ENCODE data around the gene KCNJ14. TPM values are rescaled to one million over a fixed set of nuclear protein-coding genes. Genes with fewer than 3 reads are reported as not detected.

The KCNJ14 gene
- 0.52 TPM for polyA plus RNA-seq (2013, experiment 1 of 2)
- 0.69 TPM for polyA plus RNA-seq (2013, experiment 2 of 2)

GRCh38 chr19:48455171-48455907 lies at the start of gene KCNJ14:
Gene KCNJ14 (plus strand): TSS chr19:48455574. CDS start chr19:48461725, 6,151 bp downstream.
- Histone ChIP-seq H3K36me3 (replicated peaks in 1 of 2; ENCODE audit: control insufficient read depth in 2 of 2, insufficient read depth in 2 of 2, low read length in 2 of 2) (peaks cover 36 to 74% of the 10 kb centered on the region in 2 donors), H3K27me3 (ENCODE audit: control insufficient read depth in 3 of 3, insufficient read depth in 3 of 3, low read depth in 1 of 3, low read length in 3 of 3) (no peaks in the 10 kb centered on the region)
- no peak for DNase-seq (ENCODE audit: low spot score)

GRCh38 chr19:48405850-48406249 lies 49.5 kb upstream of the KCNJ14 start:
- no peak overlapping the region for H4K8ac ChIP-seq (ENCODE audit: low read depth, low read length)
- H3K36me3 ChIP-seq (replicated peaks in 1 of 2; ENCODE audit: control insufficient read depth in 2 of 2, insufficient read depth in 2 of 2, low read length in 2 of 2) = no peaks in the 10 kb centered on the region
- H2BK15ac ChIP-seq (ENCODE audit: low read length) = no peak overlapping the region
- H3K4me2 ChIP-seq (ENCODE audit: insufficient read depth, low read length, poor library complexity, severe bottlenecking) = no peak overlapping the region
- H2BK120ac ChIP-seq (ENCODE audit: low read depth, low read length) = no peak overlapping the region
- H3K14ac ChIP-seq (ENCODE audit: low read length) = no peak overlapping the region
- WGBS, 2 donors (ENCODE audit: extremely low coverage in 2 of 2, insufficient read length in 2 of 2, insufficient replicate concordance in 1 of 2) = no CpG with 5 or more reads among the region's 13 CpGs
- no peak overlapping the region for H3K4ac ChIP-seq (ENCODE audit: low read length)
- no peaks in the 10 kb centered on the region for H3K79me1 ChIP-seq (ENCODE audit: low read depth, low read length)
- H2AK5ac ChIP-seq (ENCODE audit: low read depth, low read length) = no peak overlapping the region
- peaks cover 0 to 1% of the 10 kb centered on the region in 2 donors for H3K4me1 ChIP-seq (ENCODE audit: control insufficient read depth in 2 of 2, insufficient read depth in 1 of 2, low read depth in 1 of 2, low read length in 2 of 2)
- no peak overlapping the region for H2BK5ac ChIP-seq (ENCODE audit: low read length)
- H3K4me3 ChIP-seq (ENCODE audit: low read length in 2 of 2) = no peak overlapping the region
- H3K9me3 ChIP-seq (replicated peaks in 1 of 2; ENCODE audit: control insufficient read depth in 2 of 2, insufficient read depth in 1 of 2, low read depth in 1 of 2, low read length in 2 of 2) = no peaks in the 10 kb centered on the region
- no peak overlapping the region for H2AFZ ChIP-seq (ENCODE audit: low read length)
- no peaks in the 10 kb centered on the region for H3K27me3 ChIP-seq (ENCODE audit: control insufficient read depth in 3 of 3, insufficient read depth in 3 of 3, low read depth in 1 of 3, low read length in 3 of 3)
- H3K27ac ChIP-seq (replicated peaks; ENCODE audit: low read length) = no peak overlapping the region
- no peak overlapping the region for H2BK12ac ChIP-seq (ENCODE audit: low read length)
- no peak for DNase-seq (ENCODE audit: low spot score)
- no peak overlapping the region for H3K18ac ChIP-seq (ENCODE audit: low read length)
- H4K91ac ChIP-seq (ENCODE audit: low read depth, low read length, poor library complexity) = no peak overlapping the region
- H3K9ac ChIP-seq (ENCODE audit: low read depth, low read length, poor library complexity) = no peak overlapping the region
- H3K23ac ChIP-seq (ENCODE audit: low read depth, low read length, poor library complexity) = no peak overlapping the region

More at GRCh38 chr19:48455171-48455907, at the start of gene KCNJ14:
- H2BK12ac ChIP-seq (ENCODE audit: low read length) = no peak within 1 kb of the TSS
- no peaks in the 10 kb centered on the region for H3K9me3 ChIP-seq (replicated peaks in 1 of 2; ENCODE audit: control insufficient read depth in 2 of 2, insufficient read depth in 1 of 2, low read depth in 1 of 2, low read length in 2 of 2)
- H2BK120ac ChIP-seq (ENCODE audit: low read depth, low read length) = no peak within 1 kb of the TSS
- H3K4ac ChIP-seq (ENCODE audit: low read length) = no peak within 1 kb of the TSS
- no peak within 1 kb of the TSS for H3K27ac ChIP-seq (replicated peaks; ENCODE audit: low read length)
- H3K79me1 ChIP-seq (ENCODE audit: low read depth, low read length) = peaks cover 3% of the 10 kb centered on the region
- peak within 1 kb of the TSS in 1 of 2 donors; percentile 64 for H3K4me3 ChIP-seq (ENCODE audit: low read length in 2 of 2)
- H3K4me2 ChIP-seq (ENCODE audit: insufficient read depth, low read length, poor library complexity, severe bottlenecking) = no peak within 1 kb of the TSS
- no CpG with 5 or more reads among the region's 16 CpGs for WGBS, 2 donors (ENCODE audit: extremely low coverage in 2 of 2, insufficient read length in 2 of 2, insufficient replicate concordance in 1 of 2)
- peak within 1 kb of the TSS; percentile 72 for H3K9ac ChIP-seq (ENCODE audit: low read depth, low read length, poor library complexity)
- no peak within 1 kb of the TSS for H3K23ac ChIP-seq (ENCODE audit: low read depth, low read length, poor library complexity)
- no peak within 1 kb of the TSS for H2BK15ac ChIP-seq (ENCODE audit: low read length)
- H4K8ac ChIP-seq (ENCODE audit: low read depth, low read length) = no peak within 1 kb of the TSS
- H3K14ac ChIP-seq (ENCODE audit: low read length) = no peak within 1 kb of the TSS
- H2BK5ac ChIP-seq (ENCODE audit: low read length) = peak within 1 kb of the TSS; percentile 57
- H3K18ac ChIP-seq (ENCODE audit: low read length) = no peak within 1 kb of the TSS
- no peak within 1 kb of the TSS for H4K91ac ChIP-seq (ENCODE audit: low read depth, low read length, poor library complexity)
- no peak within 1 kb of the TSS for H2AFZ ChIP-seq (ENCODE audit: low read length)
- H2AK5ac ChIP-seq (ENCODE audit: low read depth, low read length) = no peak within 1 kb of the TSS
- H3K4me1 ChIP-seq (ENCODE audit: control insufficient read depth in 2 of 2, insufficient read depth in 1 of 2, low read depth in 1 of 2, low read length in 2 of 2) = no peaks in the 10 kb centered on the region

GRCh38 chr19:48413879-48414587 lies 41.3 kb upstream of the KCNJ14 start:
- H3K27ac ChIP-seq (replicated peaks; ENCODE audit: low read length) = no peak overlapping the region
- no CpG with 5 or more reads among the region's 24 CpGs for WGBS, 2 donors (ENCODE audit: extremely low coverage in 2 of 2, insufficient read length in 2 of 2, insufficient replicate concordance in 1 of 2)
- peak overlapping the region; percentile 42 for H2AFZ ChIP-seq (ENCODE audit: low read length)
- no peaks in the 10 kb centered on the region for H3K36me3 ChIP-seq (replicated peaks in 1 of 2; ENCODE audit: control insufficient read depth in 2 of 2, insufficient read depth in 2 of 2, low read length in 2 of 2)
- no peak overlapping the region for H4K91ac ChIP-seq (ENCODE audit: low read depth, low read length, poor library complexity)
- no peak overlapping the region for H2BK120ac ChIP-seq (ENCODE audit: low read depth, low read length)
- peak overlapping the region; percentile 89 for H2AK5ac ChIP-seq (ENCODE audit: low read depth, low read length)
- peak overlapping the region; percentile 60 for H3K4me2 ChIP-seq (ENCODE audit: insufficient read depth, low read length, poor library complexity, severe bottlenecking)
- H4K8ac ChIP-seq (ENCODE audit: low read depth, low read length) = peak overlapping the region; percentile 43
- H3K79me1 ChIP-seq (ENCODE audit: low read depth, low read length) = no peaks in the 10 kb centered on the region
- H2BK5ac ChIP-seq (ENCODE audit: low read length) = no peak overlapping the region
- H3K18ac ChIP-seq (ENCODE audit: low read length) = peak overlapping the region; percentile 83
- no peak overlapping the region for H3K14ac ChIP-seq (ENCODE audit: low read length)
- no peaks in the 10 kb centered on the region for H3K9me3 ChIP-seq (replicated peaks in 1 of 2; ENCODE audit: control insufficient read depth in 2 of 2, insufficient read depth in 1 of 2, low read depth in 1 of 2, low read length in 2 of 2)
- DNase-seq (ENCODE audit: low spot score) = no peak
- peak overlapping the region; percentile 46 for H2BK12ac ChIP-seq (ENCODE audit: low read length)
- H2BK15ac ChIP-seq (ENCODE audit: low read length) = peak overlapping the region; percentile 96
- no peak overlapping the region for H3K4ac ChIP-seq (ENCODE audit: low read length)
- H3K27me3 ChIP-seq (ENCODE audit: control insufficient read depth in 3 of 3, insufficient read depth in 3 of 3, low read depth in 1 of 3, low read length in 3 of 3) = peaks cover 0 to 15% (median 4%) of the 10 kb centered on the region in 3 experiments
- peaks cover 11% of the 10 kb centered on the region in 2 donors for H3K4me1 ChIP-seq (ENCODE audit: control insufficient read depth in 2 of 2, insufficient read depth in 1 of 2, low read depth in 1 of 2, low read length in 2 of 2)
- H3K4me3 ChIP-seq (ENCODE audit: low read length in 2 of 2) = peak overlapping the region in 1 of 2 donors; percentile 33
- H3K9ac ChIP-seq (ENCODE audit: low read depth, low read length, poor library complexity) = peak overlapping the region; percentile 60
- H3K23ac ChIP-seq (ENCODE audit: low read depth, low read length, poor library complexity) = no peak overlapping the region

GRCh38 chr19:48415395-48415794 lies 40.0 kb upstream of the KCNJ14 start:
- peak overlapping the region; percentile 49 for H2BK15ac ChIP-seq (ENCODE audit: low read length)
- H3K23ac ChIP-seq (ENCODE audit: low read depth, low read length, poor library complexity) = peak overlapping the region; percentile 89

More at GRCh38 chr19:48415395-48415794, 40.0 kb upstream of the KCNJ14 start:
- Histone ChIP-seq H3K36me3 (replicated peaks in 1 of 2; ENCODE audit: control insufficient read depth in 2 of 2, insufficient read depth in 2 of 2, low read length in 2 of 2) (no peaks in the 10 kb centered on the region), H3K9ac (ENCODE audit: low read depth, low read length, poor library complexity) (no peak overlapping the region), H2BK5ac (ENCODE audit: low read length) (peak overlapping the region; percentile 87), H2AFZ (ENCODE audit: low read length) (no peak overlapping the region), H3K4ac (ENCODE audit: low read length) (no peak overlapping the region), H3K79me1 (ENCODE audit: low read depth, low read length) (no peaks in the 10 kb centered on the region), H3K4me3 (ENCODE audit: low read length in 2 of 2) (no peak overlapping the region), H3K4me1 (ENCODE audit: control insufficient read depth in 2 of 2, insufficient read depth in 1 of 2, low read depth in 1 of 2, low read length in 2 of 2) (peaks cover 11 to 13% of the 10 kb centered on the region in 2 donors), H3K18ac (ENCODE audit: low read length) (peak overlapping the region; percentile 27), H2BK120ac (ENCODE audit: low read depth, low read length) (no peak overlapping the region), H3K4me2 (ENCODE audit: insufficient read depth, low read length, poor library complexity, severe bottlenecking) (no peak overlapping the region), H2BK12ac (ENCODE audit: low read length) (no peak overlapping the region), H3K9me3 (replicated peaks in 1 of 2; ENCODE audit: control insufficient read depth in 2 of 2, insufficient read depth in 1 of 2, low read depth in 1 of 2, low read length in 2 of 2) (no peaks in the 10 kb centered on the region), H4K8ac (ENCODE audit: low read depth, low read length) (no peak overlapping the region), H2AK5ac (ENCODE audit: low read depth, low read length) (peak overlapping the region; percentile 92), H3K27me3 (ENCODE audit: control insufficient read depth in 3 of 3, insufficient read depth in 3 of 3, low read depth in 1 of 3, low read length in 3 of 3) (peaks cover 0 to 15% (median 4%) of the 10 kb centered on the region in 3 experiments), H3K27ac (replicated peaks; ENCODE audit: low read length) (no peak overlapping the region), H3K14ac (ENCODE audit: low read length) (no peak overlapping the region), H4K91ac (ENCODE audit: low read depth, low read length, poor library complexity) (no peak overlapping the region)
- no peak for DNase-seq (ENCODE audit: low spot score)
- WGBS, 2 donors (ENCODE audit: extremely low coverage in 2 of 2, insufficient read length in 2 of 2, insufficient replicate concordance in 1 of 2) = no CpG with 5 or more reads among the region's 14 CpGs

Data from neuronal stem cell (in vitro differentiated cells).